SHP77 treated with DMSO at 0.1 percent for 48 hours (cell line): ENCODE results near the gene TTC9B.

Experiments
- DNase-seq: peaks from one replicate; lab custom pipeline; 2025; lab: John Stamatoyannopoulos, UW

Gene TTC9B

GRCh38 chr19:40247735-40248262, 29.6 kb upstream of the TTC9B start:
- DNase-seq: no peak

- DNase-seq: no peak
These were observed 29.0 kb upstream of the TTC9B start for GRCh38 chr19:40247178-40247577.

- DNase-seq: no peak
These were observed 28.3 kb upstream of the TTC9B start for GRCh38 chr19:40246292-40247073.

- no peak for DNase-seq
These were observed 27.4 kb upstream of the TTC9B start for GRCh38 chr19:40245506-40246128.

- no peak for DNase-seq
These were observed 26.6 kb upstream of the TTC9B start for GRCh38 chr19:40244579-40245317.

GRCh38 chr19:40243181-40243580, 25.0 kb upstream of the TTC9B start:
- DNase-seq: no peak

GRCh38 chr19:40242480-40242879, 24.3 kb upstream of the TTC9B start:
- DNase-seq: no peak

- no peak for DNase-seq
These were observed 23.7 kb upstream of the TTC9B start for GRCh38 chr19:40241809-40242384.

GRCh38 chr19:40241125-40241808, 23.1 kb upstream of the TTC9B start:
- no peak for DNase-seq

- DNase-seq: no peak
These were observed 22.1 kb upstream of the TTC9B start for GRCh38 chr19:40240332-40240731.

GRCh38 chr19:40239415-40240226, 21.4 kb upstream of the TTC9B start:
- no peak for DNase-seq

- DNase-seq: no peak
These were observed 20.6 kb upstream of the TTC9B start for GRCh38 chr19:40238775-40239174.

- no peak for DNase-seq
These were observed 19.6 kb upstream of the TTC9B start for GRCh38 chr19:40237791-40238190.

- DNase-seq: no peak
These were observed 18.2 kb upstream of the TTC9B start for GRCh38 chr19:40236366-40236765.

GRCh38 chr19:40236026-40236355, 17.8 kb upstream of the TTC9B start:
- DNase-seq: no peak

- DNase-seq: no peak
These were observed 17.2 kb upstream of the TTC9B start for GRCh38 chr19:40235238-40236025.

GRCh38 chr19:40234429-40235237, 16.4 kb upstream of the TTC9B start:
- DNase-seq: no peak

- no peak for DNase-seq
These were observed 15.7 kb upstream of the TTC9B start for GRCh38 chr19:40233811-40234389.
